ENCODE data around the gene MEIS1.

The MEIS1 gene

GRCh38 chr2:66507673-66508201 is 72.8 kb downstream of the MEIS1 start:
- Histone ChIP-seq H3K9me2 (replicated peaks; ENCODE audit: control insufficient read depth, low read length) (no peaks in the 10 kb centered on the region), H3K4me1 (ENCODE audit: control insufficient read depth, low read length) (no peaks in the 10 kb centered on the region), H3K27ac (ENCODE audit: low read depth, low read length) (no peak overlapping the region), H3K27me3 (ENCODE audit: control insufficient read depth, low read length) (no peaks in the 10 kb centered on the region), H3F3A (ENCODE audit: control insufficient read depth, insufficient read depth) (no peaks in the 10 kb centered on the region), H3K36me3 (ENCODE audit: control insufficient read depth, low read length) (no peaks in the 10 kb centered on the region), H3K9me3 (ENCODE audit: control insufficient read depth, insufficient read depth, low read length) (no peaks in the 10 kb centered on the region), H3K79me2 (ENCODE audit: control insufficient read depth, low read length) (no peaks in the 10 kb centered on the region), H4K20me1 (ENCODE audit: control insufficient read depth, insufficient read depth, low read depth, low read length) (no peaks in the 10 kb centered on the region), H3K4me3 (ENCODE audit: low read length) (no peak overlapping the region), H3K4me2 (ENCODE audit: low read length) (no peak overlapping the region)
- no peak for TF ChIP-seq EZH2phosphoT487 (IDR thresholded peaks at IDR 0.05; ENCODE audit: borderline replicate concordance, low read length)
- TF ChIP-seq, protein P1, sequence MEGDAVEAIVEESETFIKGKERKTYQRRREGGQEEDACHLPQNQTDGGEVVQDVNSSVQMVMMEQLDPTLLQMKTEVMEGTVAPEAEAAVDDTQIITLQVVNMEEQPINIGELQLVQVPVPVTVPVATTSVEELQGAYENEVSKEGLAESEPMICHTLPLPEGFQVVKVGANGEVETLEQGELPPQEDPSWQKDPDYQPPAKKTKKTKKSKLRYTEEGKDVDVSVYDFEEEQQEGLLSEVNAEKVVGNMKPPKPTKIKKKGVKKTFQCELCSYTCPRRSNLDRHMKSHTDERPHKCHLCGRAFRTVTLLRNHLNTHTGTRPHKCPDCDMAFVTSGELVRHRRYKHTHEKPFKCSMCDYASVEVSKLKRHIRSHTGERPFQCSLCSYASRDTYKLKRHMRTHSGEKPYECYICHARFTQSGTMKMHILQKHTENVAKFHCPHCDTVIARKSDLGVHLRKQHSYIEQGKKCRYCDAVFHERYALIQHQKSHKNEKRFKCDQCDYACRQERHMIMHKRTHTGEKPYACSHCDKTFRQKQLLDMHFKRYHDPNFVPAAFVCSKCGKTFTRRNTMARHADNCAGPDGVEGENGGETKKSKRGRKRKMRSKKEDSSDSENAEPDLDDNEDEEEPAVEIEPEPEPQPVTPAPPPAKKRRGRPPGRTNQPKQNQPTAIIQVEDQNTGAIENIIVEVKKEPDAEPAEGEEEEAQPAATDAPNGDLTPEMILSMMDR (IDR thresholded peaks at IDR 0.05; ENCODE audit: low read depth, low read length, poor library complexity, severe bottlenecking) = no peak

DNA sequence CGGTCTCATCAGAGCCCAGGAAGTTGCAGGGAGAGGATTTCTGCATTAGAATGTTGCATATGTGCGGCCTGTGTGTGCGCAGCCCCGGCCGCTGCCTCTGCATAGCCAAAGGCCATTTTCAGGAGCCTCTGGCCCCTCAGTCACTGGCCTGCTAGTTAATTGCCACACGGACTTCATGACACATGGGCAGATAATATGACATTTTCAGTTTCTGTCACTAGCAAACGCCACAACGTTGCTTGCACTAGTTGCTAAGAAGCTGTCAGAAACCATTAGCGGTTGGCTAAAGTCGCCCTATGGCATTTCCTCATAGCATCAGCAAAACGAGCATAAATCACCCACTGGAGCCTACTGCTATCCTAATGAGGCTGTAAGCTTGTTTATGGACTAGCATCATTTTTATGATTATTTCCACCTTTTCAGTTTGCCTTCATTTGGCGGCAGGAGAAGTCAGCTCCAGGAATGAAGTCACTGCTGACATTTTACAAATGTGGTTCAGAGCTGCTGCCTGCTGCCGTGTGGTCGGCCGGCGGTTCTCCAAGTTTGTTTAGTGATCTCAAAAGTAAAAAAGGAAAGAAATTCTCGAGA is 73.7 kb downstream of the MEIS1 start:
- Histone ChIP-seq H3K4me3 (ENCODE audit: low read length) (no peak overlapping the region), H3K79me2 (ENCODE audit: control insufficient read depth, low read length) (no peaks in the 10 kb centered on the region), H3K9me3 (ENCODE audit: control insufficient read depth, insufficient read depth, low read length) (no peaks in the 10 kb centered on the region), H3K9me2 (replicated peaks; ENCODE audit: control insufficient read depth, low read length) (no peaks in the 10 kb centered on the region), H3K27ac (ENCODE audit: low read depth, low read length) (no peak overlapping the region), H3K27me3 (ENCODE audit: control insufficient read depth, low read length) (no peaks in the 10 kb centered on the region), H3K4me2 (ENCODE audit: low read length) (no peak overlapping the region), H4K20me1 (ENCODE audit: control insufficient read depth, insufficient read depth, low read depth, low read length) (no peaks in the 10 kb centered on the region), H3F3A (ENCODE audit: control insufficient read depth, insufficient read depth) (no peaks in the 10 kb centered on the region), H3K4me1 (ENCODE audit: control insufficient read depth, low read length) (no peaks in the 10 kb centered on the region), H3K36me3 (ENCODE audit: control insufficient read depth, low read length) (no peaks in the 10 kb centered on the region)
- no peak for TF ChIP-seq EZH2phosphoT487 (IDR thresholded peaks at IDR 0.05; ENCODE audit: borderline replicate concordance, low read length)
- TF ChIP-seq, protein P1 (IDR thresholded peaks at IDR 0.05; ENCODE audit: low read depth, low read length, poor library complexity, severe bottlenecking) = no peak

GRCh38 chr2:66509326-66509811 is 74.4 kb downstream of the MEIS1 start:
- Histone ChIP-seq H3K9me3 (ENCODE audit: control insufficient read depth, insufficient read depth, low read length) (no peaks in the 10 kb centered on the region), H3K27me3 (ENCODE audit: control insufficient read depth, low read length) (no peaks in the 10 kb centered on the region), H3K27ac (ENCODE audit: low read depth, low read length) (no peak overlapping the region), H3K36me3 (ENCODE audit: control insufficient read depth, low read length) (no peaks in the 10 kb centered on the region), H3K9me2 (replicated peaks; ENCODE audit: control insufficient read depth, low read length) (no peaks in the 10 kb centered on the region), H3F3A (ENCODE audit: control insufficient read depth, insufficient read depth) (no peaks in the 10 kb centered on the region), H4K20me1 (ENCODE audit: control insufficient read depth, insufficient read depth, low read depth, low read length) (no peaks in the 10 kb centered on the region), H3K4me2 (ENCODE audit: low read length) (no peak overlapping the region), H3K79me2 (ENCODE audit: control insufficient read depth, low read length) (no peaks in the 10 kb centered on the region), H3K4me3 (ENCODE audit: low read length) (no peak overlapping the region), H3K4me1 (ENCODE audit: control insufficient read depth, low read length) (no peaks in the 10 kb centered on the region)
- TF ChIP-seq EZH2phosphoT487 (IDR thresholded peaks at IDR 0.05; ENCODE audit: borderline replicate concordance, low read length) = no peak
- TF ChIP-seq, protein P1 (IDR thresholded peaks at IDR 0.05; ENCODE audit: low read depth, low read length, poor library complexity, severe bottlenecking) = no peak
